SK-N-SH (cell line): ENCODE measurements around the gene FCMR.

Source experiments
- CHD2 ChIP-seq: fragments of 150-350 bp; IDR thresholded peaks from 2 replicates; pipeline ENCODE4 v1.6.1; 2018; ENCODE audit warnings: low read length; ENCODE audit not compliant: partially characterized antibody
- CTCF ChIP-seq: fragments of 200-600 bp; sonication (generic); IDR thresholded peaks from 2 replicates; pipeline ENCODE4 v1.6.1; 2017; ENCODE audit warnings: antibody characterized with exemption, mild to moderate bottlenecking, moderate library complexity
- MAX ChIP-seq: IDR thresholded peaks from 2 replicates; pipeline ENCODE4 v1.4.0; 2012; ENCODE audit warnings: low read depth
- NRF1 ChIP-seq: IDR thresholded peaks from 2 replicates; pipeline ENCODE4 v1.6.1; 2012; ENCODE audit warnings: low read depth, mild to moderate bottlenecking, low read length
- POLR2AphosphoS5 ChIP-seq: IDR thresholded peaks from 2 replicates; pipeline ENCODE4 v1.6.1; 2012; ENCODE audit warnings: low read depth, low read length
- SIN3A ChIP-seq: IDR thresholded peaks from 2 replicates; pipeline ENCODE4 v1.6.1; 2012; ENCODE audit warnings: low read depth, mild to moderate bottlenecking, low read length, moderate library complexity, borderline replicate concordance
- TAF1 ChIP-seq: IDR thresholded peaks from 2 replicates; pipeline ENCODE4 v1.6.1; 2012; ENCODE audit warnings: low read depth, mild to moderate bottlenecking, low read length, moderate library complexity, borderline replicate concordance
- TEAD4 ChIP-seq: IDR thresholded peaks from 2 replicates; pipeline ENCODE4 v1.4.0; 2012; ENCODE audit warnings: mild to moderate bottlenecking, borderline replicate concordance; ENCODE audit not compliant: insufficient read depth

- TF ChIP-seq POLR2AphosphoS5, result no peak
- no peak for TF ChIP-seq CTCF
- no peak for TF ChIP-seq CHD2
- TF ChIP-seq TEAD4, result no peak
- no peak for TF ChIP-seq NRF1
- no peak for TF ChIP-seq TAF1
- no peak for TF ChIP-seq MAX
- TF ChIP-seq SIN3A, result no peak
Measured at GRCh38 chr1:206918076-206918475, 3.7 kb downstream of the FCMR start.
